HepG2 (cell line): ENCODE data around the gene SQSTM1. TPM values are rescaled to one million over a fixed set of nuclear protein-coding genes. Genes with fewer than 3 reads are reported as not detected.

Experiments used
- ATAC-seq: fragments of 200-7000 bp; cut with Tn5 transposase; 3 replicates; pipeline ENCODE4 v1.9.1; 2020; ENCODE audit warnings: mild to moderate bottlenecking, moderate library complexity
- BruUV-seq: library from RNA; stranded (reverse); fragments of 400-500 nt; replicated peaks from 2 replicates; lab custom pipeline; 2021; lab: Mats Ljungman, UMichigan
- CTCF ChIA-PET: fragments of 300-600 bp; formaldehyde crosslinking; extraction: SDS; loops from one replicate; lab custom pipeline; 2021; ENCODE audit warnings: low total read pairs, inconsistent platforms, low intra/inter-chr PET ratio; lab: Yijun Ruan, JAX
- POLR2A ChIA-PET: fragments of 350-600 bp; sonication (Branson Sonifier 250); formaldehyde crosslinking; loops from one replicate; lab custom pipeline; 2020; ENCODE audit warnings: antibody characterized with exemption, inconsistent platforms; lab: Yijun Ruan, JAX
- DNase-seq: peaks from one replicate; pipeline ENCODE4 v3.0.0-alpha.2; 2015; ENCODE audit warnings: low spot score
- FAIRE-seq: peaks from 3 replicates; lab custom pipeline; 2011; peaks lifted over from hg19 to GRCh38; lab: Jason Lieb, UNC
- H2AFZ ChIP-seq: one replicate; pipeline ENCODE4 v1.6.1; 2011; ENCODE audit warnings: low read length, inconsistent platforms
- H3K27ac ChIP-seq: fragments of 300-600 bp; 3 replicates; pipeline ENCODE4 v1.8.0; 2011; ENCODE audit warnings: mixed run types, mild to moderate bottlenecking, mixed read lengths, low read length, inconsistent platforms; ENCODE audit not compliant: insufficient read depth; ENCODE audit errors: extremely low read length
- H3K27me3 ChIP-seq, 2 experiments: fragments of 200-600 bp in 1 of 2; 2 replicates in 1 of 2; 3 replicates in 1 of 2; pipeline versions ENCODE4 v1.6.0 to v1.8.0; 2011; ENCODE audit warnings: low read length in 2 of 2, mild to moderate bottlenecking in 2 of 2, moderate library complexity in 2 of 2, inconsistent platforms in 1 of 2; ENCODE audit not compliant: insufficient read depth in 2 of 2, control insufficient read depth in 1 of 2
- H3K36me3 ChIP-seq, 2 experiments: fragments of 200-600 bp in 1 of 2; replicated peaks in 1 of 2; 2 replicates in 1 of 2; 3 replicates in 1 of 2; pipeline versions ENCODE4 v1.5.1 to v1.8.0; 2011; ENCODE audit warnings: low read length in 2 of 2, inconsistent platforms in 1 of 2; ENCODE audit not compliant: insufficient read depth in 2 of 2, control insufficient read depth in 1 of 2
- H3K4me1 ChIP-seq: 2 replicates; pipeline ENCODE4 v1.5.1; 2012; ENCODE audit warnings: low read length, inconsistent platforms; ENCODE audit not compliant: insufficient read depth
- H3K4me2 ChIP-seq: 2 replicates; pipeline ENCODE4 v1.6.0; 2011; ENCODE audit warnings: low read depth, low read length, inconsistent platforms
- H3K4me3 ChIP-seq, 3 experiments: fragments of 200-600 bp in 1 of 3; sonication (generic), shearing (Covaris generic) in 1 of 3; replicated peaks in 1 of 3; 2 replicates each; pipeline ENCODE4 v1.5.1; 2011 to 2016; ENCODE audit warnings: low read length in 3 of 3, inconsistent platforms in 2 of 3, low read depth in 2 of 3, mild to moderate bottlenecking in 2 of 3, control low read depth in 1 of 3, mixed read lengths in 1 of 3; ENCODE audit not compliant: insufficient read depth in 1 of 3
- H3K79me2 ChIP-seq: one replicate; pipeline ENCODE4 v1.6.1; 2011; ENCODE audit warnings: low read length, inconsistent platforms; ENCODE audit not compliant: insufficient read depth
- H3K9ac ChIP-seq: 2 replicates; pipeline ENCODE4 v1.6.0; 2011; ENCODE audit warnings: mild to moderate bottlenecking, low read depth, low read length, inconsistent platforms; ENCODE audit not compliant: insufficient read depth
- H3K9me3 ChIP-seq: 2 replicates; pipeline ENCODE4 v1.5.1; 2012; ENCODE audit warnings: mild to moderate bottlenecking, low read length
- H4K20me1 ChIP-seq: 2 replicates; pipeline ENCODE4 v1.6.0; 2011; ENCODE audit warnings: inconsistent platforms, mild to moderate bottlenecking, low read length, moderate library complexity; ENCODE audit not compliant: insufficient read depth
- IRF2 ChIP-seq: IDR thresholded peaks from 2 replicates; pipeline ENCODE4 v1.6.1; 2018; ENCODE audit warnings: missing genetic modification reagents, missing compliant biosample characterization
- SCMH1 ChIP-seq: sonication (generic); formaldehyde crosslinking; IDR thresholded peaks from 2 replicates; pipeline ENCODE4 v1.9.0; 2021; ENCODE audit warnings: missing genetic modification reagents, mild to moderate bottlenecking, borderline replicate concordance
- ZBTB2 ChIP-seq: sonication (generic); formaldehyde crosslinking; IDR thresholded peaks from 2 replicates; pipeline ENCODE4 v1.8.0; 2022; ENCODE audit warnings: low read depth, missing genetic modification reagents
- ZNF138 ChIP-seq: sonication (generic); formaldehyde crosslinking; IDR thresholded peaks from 2 replicates; pipeline ENCODE4 v1.5.0; 2020; ENCODE audit warnings: mild to moderate bottlenecking, low read depth, missing genetic modification reagents
- ZNF280D ChIP-seq: sonication (generic); formaldehyde crosslinking; IDR thresholded peaks from 2 replicates; pipeline ENCODE4 v1.5.1; 2020; ENCODE audit warnings: mild to moderate bottlenecking, missing genetic modification reagents
- ZNF292 ChIP-seq: sonication (generic); formaldehyde crosslinking; IDR thresholded peaks from 2 replicates; pipeline ENCODE4 v1.8.1; 2022; ENCODE audit warnings: mild to moderate bottlenecking, low read depth, missing genetic modification reagents, borderline replicate concordance
- ZNF326 ChIP-seq: sonication (generic); formaldehyde crosslinking; IDR thresholded peaks from 2 replicates; pipeline ENCODE4 v1.4.0; 2020; ENCODE audit warnings: missing genetic modification reagents, borderline replicate concordance
- ZNF329 ChIP-seq: sonication (generic); formaldehyde crosslinking; IDR thresholded peaks from 2 replicates; pipeline ENCODE4 v1.9.0; 2021; ENCODE audit warnings: low read depth, mild to moderate bottlenecking, missing genetic modification reagents
- ZNF503 ChIP-seq: sonication (generic); formaldehyde crosslinking; IDR thresholded peaks from 2 replicates; pipeline ENCODE4 v1.4.0; 2020; ENCODE audit warnings: missing genetic modification reagents
- ZNF616 ChIP-seq: sonication (generic); formaldehyde crosslinking; IDR thresholded peaks from 2 replicates; pipeline ENCODE4 v1.5.0; 2020; ENCODE audit warnings: low read depth, mild to moderate bottlenecking, missing genetic modification reagents
- ZNF782 ChIP-seq: sonication (generic); formaldehyde crosslinking; IDR thresholded peaks from 2 replicates; pipeline ENCODE4 v1.4.0; 2020; ENCODE audit warnings: missing genetic modification reagents, mild to moderate bottlenecking, borderline replicate concordance
- WGBS: methylation state at CpG from one replicate; pipeline ENCODE4 v1.1.6; 2017; ENCODE audit warnings: low lambda C conversion rate; 5-methylcytosine and 5-hydroxymethylcytosine counted together
- in situ Hi-C: cut with HindIII; loops from 2 replicates; pipeline ENCODE4 v1.10.0; 2017; ENCODE audit warnings: low pct_unique_long_range_greater_than_20kb; ENCODE audit not compliant: extremely low pct_ligation_motif_present
- intact Hi-C: fragments of 100-400 bp; cut with micrococcal nuclease; formaldehyde crosslinking; loops from one replicate; pipeline ENCODE4 v1.10.0; 2022; ENCODE audit not compliant: unreplicated experiment
- polyA plus RNA-seq, 8 experiments: library from polyadenylated mRNA; depleted of rRNA in 3 of 8; stranded (reverse) in 7 of 8; unstranded in 1 of 8; fragments of >200 nt; fragmentation: Illumina TruSeq in 4 of 8; extraction: Trizol in 4 of 8; gene quantifications; 2 replicates each; pipeline versions ENCODE4 v1.2.1 to v1.2.3, GENCODE V29; 2011 to 2016; ENCODE audit warnings: low read depth in 4 of 8, missing spikeins in 1 of 8, mixed read lengths in 1 of 8; ENCODE audit not compliant: insufficient read depth in 1 of 8
- total RNA-seq, 5 experiments: library from RNA; depleted of rRNA; stranded (reverse); fragments of >200 nt; fragmentation: Illumina TruSeq; extraction: Trizol; gene quantifications; 2 replicates each; pipeline ENCODE4 v1.2.3, GENCODE V29; 2016; ENCODE audit warnings: low read depth in 1 of 5

Gene SQSTM1
- total and polyA plus RNA-seq, 2 of the 13 experiments (the other 11 are each of a cell fraction or from before 2014, with no cell fraction given) = 90.9 to 160 TPM

- WGBS = 99% methylated on average over 3 of the region's 3 CpGs
- BruUV-seq = no TSS peak
- Histone ChIP-seq H4K20me1 (no peaks in the 10 kb centered on the region), H2AFZ (no peak overlapping the region), H3K27ac (no peak overlapping the region), H3K4me2 (no peak overlapping the region), H3K36me3 (peaks cover 27 to 55% of the 10 kb centered on the region in 2 experiments), H3K4me1 (no peaks in the 10 kb centered on the region), H3K4me3 (no peak overlapping the region), H3K9me3 (peaks cover 28% of the 10 kb centered on the region), H3K79me2 (no peaks in the 10 kb centered on the region), H3K9ac (no peak overlapping the region)
- intact Hi-C loops = no loop called here
- CTCF ChIA-PET = no interaction called here
- no peak for ATAC-seq
- TF ChIP-seq ZNF280D (0 out of 2 replicates have a peak, but pooled peaks have one; percentile 63), ZNF329 (no peak)
- TF ChIP-seq, all 625 proteins: peak for 1
- H3K27me3 ChIP-seq = no peaks in the 10 kb centered on the region
- DNase-seq = no peak
- in situ Hi-C loops = no loop called here
- no peak for FAIRE-seq
- POLR2A ChIA-PET = no interaction called here
Measured at GRCh38 chr5:179883163-179883562, 62.5 kb downstream of the SQSTM1 start.

- no peak overlapping the region for H3K4me2 ChIP-seq
- no peaks in the 10 kb centered on the region for H3K4me1 ChIP-seq
- over 99% methylated on average over 13 of the region's 13 CpGs for WGBS
- in situ Hi-C loops (no loop called here), intact Hi-C loops (no loop called here)
- no peak overlapping the region for H3K9ac ChIP-seq
- H3K4me3 ChIP-seq = no peak overlapping the region
- no peaks in the 10 kb centered on the region for H3K79me2 ChIP-seq
- ATAC-seq = no peak
- BruUV-seq = no TSS peak
- no peak for FAIRE-seq
- peaks cover 28% of the 10 kb centered on the region for H3K9me3 ChIP-seq
- no peak for DNase-seq
- H4K20me1 ChIP-seq = no peaks in the 10 kb centered on the region
- H3K27ac ChIP-seq = no peak overlapping the region
- ChIA-PET POLR2A (no interaction called here), CTCF (no interaction called here)
- no peaks in the 10 kb centered on the region for H3K27me3 ChIP-seq
- H3K36me3 ChIP-seq = peaks cover 35 to 65% of the 10 kb centered on the region in 2 experiments
- no peak overlapping the region for H2AFZ ChIP-seq
- TF ChIP-seq ZBTB2 (CRISPR knock-in tag) (no peak), IRF2 (CRISPR knock-in tag) (no peak), ZNF326 (CRISPR knock-in tag) (no peak), SCMH1 (CRISPR knock-in tag) (no peak), ZNF503 (no peak), ZNF782 (CRISPR knock-in tag) (no peak), ZNF138 (CRISPR knock-in tag) (no peak), ZNF616 (CRISPR knock-in tag) (no peak), ZNF292 (CRISPR knock-in tag) (no peak)
Measured at GRCh38 chr5:179885491-179886090, 64.9 kb downstream of the SQSTM1 start.
